NCI-H69 (cell line): ENCODE results near the gene CXorf51A.
"Not testable (repeated sequence)": the region's sequence is repeated elsewhere in the genome, so short reads cannot be mapped to it uniquely, and the experiment has no call there.

Experiments used
- DNase-seq: peaks from one replicate; lab custom pipeline; 2025; lab: John Stamatoyannopoulos, UW

Gene CXorf51A

GRCh38 chrX:146814644-146815043, at the start of gene CXorf51A:
TSS of gene CXorf51A (minus strand) at chrX:146814744. CDS start at chrX:146814723, 21 bp downstream.
- DNase-seq: not testable (repeated sequence)

GRCh38 chrX:146863566-146863965, 49.0 kb upstream of the CXorf51A start:
- no peak for DNase-seq

- DNase-seq: no peak
Observed at GRCh38 chrX:146854281-146854680, 39.7 kb upstream of the CXorf51A start.

- no peak for DNase-seq
Observed at GRCh38 chrX:146831994-146832393, 17.4 kb upstream of the CXorf51A start.

GRCh38 chrX:146809471-146809870, 5.1 kb downstream of the CXorf51A start, which contains the start of gene CXorf51B:
TSS of gene CXorf51B (plus strand) at chrX:146809771. CDS start at chrX:146809792, 21 bp downstream.
- DNase-seq: not testable (repeated sequence)
